ENCODE results near the gene PPP1R12B.
A peak's percentile ranks its signal among the peaks of the same experiment; 100 is the strongest.
"Not testable (repeated sequence)": the region's sequence is repeated elsewhere in the genome, so short reads cannot be mapped to it uniquely, and the experiment has no call there.

The PPP1R12B gene

GRCh38 chr1:202596638-202597037, 248.1 kb downstream of the PPP1R12B start:
- no peak for FAIRE-seq
- no peak for TF ChIP-seq CTCF (IDR thresholded peaks at IDR 0.05; ENCODE audit: insufficient read depth, missing control alignments)
- DNase-seq (ENCODE audit: insufficient read length, low spot score), result no peak

DNA sequence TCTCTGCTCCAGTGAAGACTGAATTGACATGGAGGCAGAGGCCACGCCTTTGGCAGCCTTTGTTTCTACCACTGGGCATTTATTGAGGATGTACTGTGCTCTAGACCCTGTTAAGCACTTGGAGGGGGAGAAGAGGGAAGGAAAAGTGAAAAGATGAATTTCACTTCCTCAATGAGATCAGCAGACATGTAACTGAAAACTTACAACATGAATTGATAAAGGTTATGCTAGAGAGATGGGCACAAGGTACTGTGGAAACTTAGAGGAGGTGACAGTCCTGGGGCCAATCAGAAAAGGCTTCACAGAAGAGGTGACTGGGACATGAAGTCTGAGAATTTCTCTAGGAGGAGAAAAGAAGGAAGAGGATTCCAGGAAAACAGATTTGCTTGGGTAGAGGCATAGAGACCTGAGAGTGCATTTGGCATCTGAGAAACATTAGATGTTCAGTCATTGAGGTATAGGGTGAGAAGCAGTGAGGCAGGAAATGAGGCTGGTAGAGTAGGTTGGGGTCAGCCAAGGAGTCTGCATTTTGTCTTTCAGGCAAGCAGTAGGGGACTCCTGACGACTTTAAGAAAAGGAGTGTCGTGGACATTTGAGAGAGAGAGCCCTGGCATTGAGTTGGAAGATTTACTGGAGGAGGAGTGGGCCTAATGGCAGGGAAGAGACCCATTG, 248.7 kb downstream of the PPP1R12B start:
- FAIRE-seq, result no peak
- no peak for DNase-seq (ENCODE audit: insufficient read length, low spot score)
- TF ChIP-seq CTCF (IDR thresholded peaks at IDR 0.05; ENCODE audit: insufficient read depth, missing control alignments), result no peak

DNA sequence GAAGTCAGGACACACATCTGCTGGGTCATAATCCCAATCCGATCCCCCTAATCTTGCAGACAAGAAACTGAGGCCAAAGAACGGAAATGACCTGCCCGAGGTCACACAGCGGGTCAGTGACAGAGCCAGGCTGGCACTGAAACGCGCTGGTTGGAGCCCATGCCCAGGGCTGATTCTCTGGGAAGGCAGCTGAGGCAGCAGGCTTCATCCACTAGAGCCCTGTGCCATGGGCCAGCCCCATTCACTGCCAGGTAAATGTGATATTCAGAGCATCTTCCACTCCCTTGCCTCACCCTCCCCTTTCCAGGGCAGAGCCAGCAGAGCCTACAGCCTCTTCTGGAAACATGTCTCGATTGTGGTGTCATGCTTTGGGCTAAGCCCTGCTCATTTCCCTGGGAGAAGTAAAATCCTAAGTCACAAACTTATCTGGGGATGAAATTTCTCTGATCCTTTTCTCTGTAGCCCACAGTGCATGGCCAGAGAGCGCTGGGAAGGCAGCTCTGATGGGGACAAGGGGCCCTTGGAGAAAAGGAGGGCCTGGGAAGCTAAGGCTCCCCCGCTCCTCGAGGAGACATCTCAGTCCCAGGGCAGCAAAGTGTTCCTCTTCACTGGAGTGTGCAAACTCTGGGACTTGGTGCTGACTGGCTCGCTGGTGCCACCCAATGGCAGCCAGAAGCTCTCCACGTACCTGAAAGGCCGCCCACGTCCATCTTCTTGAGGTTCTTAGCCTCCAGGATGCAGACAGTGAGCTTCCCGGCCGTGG, 251.4 kb downstream of the PPP1R12B start:
- FAIRE-seq (no peak), DNase-seq (ENCODE audit: insufficient read length, low spot score) (peak; percentile 57)
- TF ChIP-seq CTCF (IDR thresholded peaks at IDR 0.05; ENCODE audit: insufficient read depth, missing control alignments), result peak; percentile 81

DNA sequence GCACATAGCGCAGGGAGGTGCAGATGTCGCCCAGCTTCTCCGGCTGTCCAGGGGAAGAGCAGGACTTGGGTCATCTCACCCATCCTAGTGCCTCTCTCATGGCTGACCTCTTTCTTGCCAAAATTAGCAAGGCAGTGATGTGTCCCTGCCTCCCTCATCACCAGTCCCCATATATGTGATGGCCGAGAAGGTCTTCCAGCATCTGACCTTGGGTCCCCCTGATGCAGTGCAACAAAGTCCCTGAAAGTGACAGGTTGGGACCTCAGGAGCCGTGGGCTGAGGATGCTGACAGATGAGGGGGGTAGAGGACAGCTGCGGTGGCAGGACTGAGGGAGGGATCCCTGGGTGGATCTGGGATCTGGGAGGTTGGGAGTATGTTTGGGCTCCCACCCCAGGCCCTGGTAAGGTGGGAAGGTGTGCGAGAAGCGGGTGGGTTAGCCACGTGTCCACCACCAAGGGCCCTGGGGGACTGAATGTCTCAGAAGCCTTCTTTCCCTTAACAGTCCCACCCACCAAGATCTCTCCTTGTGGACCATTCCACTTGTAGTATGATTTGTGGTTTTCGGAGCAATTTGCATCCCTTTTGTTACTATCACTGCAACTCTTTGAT, 252.0 kb downstream of the PPP1R12B start:
- FAIRE-seq, result no peak
- TF ChIP-seq CTCF (IDR thresholded peaks at IDR 0.05; ENCODE audit: insufficient read depth, missing control alignments), result no peak
- no peak for DNase-seq (ENCODE audit: insufficient read length, low spot score)

DNA sequence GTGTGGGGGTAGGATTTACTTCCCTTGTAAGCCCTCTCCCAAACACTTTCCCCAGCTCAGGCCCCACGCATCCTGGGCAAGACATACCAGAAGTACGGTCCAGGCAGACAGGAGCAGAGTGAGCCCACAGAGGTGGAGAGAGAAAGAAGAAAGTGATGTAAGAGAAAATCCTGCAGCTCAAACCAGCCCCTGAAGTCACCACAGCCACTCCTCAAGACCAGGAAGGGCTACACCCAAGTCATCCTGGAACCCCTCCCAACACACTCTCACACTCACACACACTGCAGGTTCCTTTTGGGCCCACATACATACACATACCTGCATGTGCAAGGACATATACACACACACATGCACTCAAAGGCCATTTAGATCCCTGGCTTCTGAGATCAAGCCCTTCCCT, 254.9 kb downstream of the PPP1R12B start:
- TF ChIP-seq CTCF (IDR thresholded peaks at IDR 0.05; ENCODE audit: insufficient read depth, missing control alignments), result no peak
- DNase-seq (ENCODE audit: insufficient read length, low spot score) (no peak), FAIRE-seq (no peak)

DNA sequence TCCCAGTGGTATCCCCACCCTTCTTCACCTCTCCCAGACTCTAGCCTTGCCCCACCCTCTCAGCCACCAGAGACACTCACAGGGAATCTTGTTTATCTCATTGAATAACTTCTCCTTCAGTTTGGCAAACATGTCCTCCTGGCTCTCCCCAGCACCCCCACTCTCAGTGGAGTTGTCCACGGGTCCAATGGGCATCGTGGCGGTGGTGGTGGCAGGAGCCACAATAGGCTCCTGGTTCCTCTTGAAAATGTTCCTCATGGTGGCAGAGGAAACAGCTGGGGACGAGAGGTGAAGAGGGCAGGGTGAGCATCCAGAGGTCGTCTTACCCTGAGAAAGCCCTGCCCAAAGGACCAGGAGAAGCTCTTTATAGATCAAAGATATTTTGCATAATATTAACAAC, 257.0 kb downstream of the PPP1R12B start:
- FAIRE-seq, result no peak
- no peak for TF ChIP-seq CTCF (IDR thresholded peaks at IDR 0.05; ENCODE audit: insufficient read depth, missing control alignments)
- no peak for DNase-seq (ENCODE audit: insufficient read length, low spot score)

GRCh38 chr1:202612036-202612435, 263.5 kb downstream of the PPP1R12B start:
- not testable (repeated sequence) for FAIRE-seq; DNase-seq (ENCODE audit: insufficient read length, low spot score)
